Astrocyte (in vitro differentiated cells and primary cell): ENCODE data around the gene TSPEAR. TPM values are rescaled to one million over a fixed set of nuclear protein-coding genes. Genes with fewer than 3 reads are reported as not detected.
A peak's percentile ranks its signal among the peaks of the same experiment; 100 is the strongest.

Experiments used
- DNase-seq: peaks from one replicate; pipeline ENCODE4 v3.0.0-alpha.2; 2010; ENCODE audit warnings: low read depth
- FAIRE-seq: peaks from 2 replicates; lab custom pipeline; 2011; peaks lifted over from hg19 to GRCh38; lab: Jason Lieb, UNC
- H2AFZ ChIP-seq: 2 replicates; pipeline ENCODE4 v1.6.0; 2012; ENCODE audit warnings: low read depth, low read length, inconsistent platforms
- H3K27ac ChIP-seq: 2 replicates; pipeline ENCODE4 v1.5.1; 2011; ENCODE audit warnings: low read depth, low read length, inconsistent platforms
- H3K27me3 ChIP-seq: 2 replicates; pipeline ENCODE4 v1.6.0; 2011; ENCODE audit warnings: low read length, inconsistent platforms; ENCODE audit not compliant: insufficient read depth
- H3K36me3 ChIP-seq: 2 replicates; pipeline ENCODE4 v1.5.1; 2011; ENCODE audit warnings: low read length, inconsistent platforms; ENCODE audit not compliant: insufficient read depth
- H3K4me1 ChIP-seq: 2 replicates; pipeline ENCODE4 v1.5.1; 2011; ENCODE audit warnings: low read length, inconsistent platforms; ENCODE audit not compliant: insufficient read depth
- H3K4me2 ChIP-seq: 2 replicates; pipeline ENCODE4 v1.6.0; 2012; ENCODE audit warnings: low read length, inconsistent platforms
- H3K4me3 ChIP-seq: 2 replicates; pipeline ENCODE4 v1.5.1; 2011; ENCODE audit warnings: low read depth, mild to moderate bottlenecking, low read length, inconsistent platforms; ENCODE audit not compliant: insufficient read depth
- H3K79me2 ChIP-seq: 2 replicates; pipeline ENCODE4 v1.6.0; 2012; ENCODE audit warnings: mild to moderate bottlenecking, low read length, inconsistent platforms; ENCODE audit not compliant: insufficient read depth
- H3K9ac ChIP-seq: 2 replicates; pipeline ENCODE4 v1.6.0; 2012; ENCODE audit warnings: mild to moderate bottlenecking, low read length, inconsistent platforms
- H3K9me3 ChIP-seq: 2 replicates; pipeline ENCODE4 v1.5.1; 2012; ENCODE audit warnings: low read depth, mild to moderate bottlenecking, low read length, inconsistent platforms; ENCODE audit not compliant: insufficient read depth
- H4K20me1 ChIP-seq: 2 replicates; pipeline ENCODE4 v1.6.0; 2012; ENCODE audit warnings: low read length, inconsistent platforms; ENCODE audit not compliant: insufficient read depth
- H3K27ac Mint-ChIP-seq: one replicate; pipeline ENCODE4 v1.8.0; 2021; ENCODE audit warnings: mild to moderate bottlenecking, mixed read lengths; ENCODE audit not compliant: unreplicated experiment
- H3K27me3 Mint-ChIP-seq: one replicate; pipeline ENCODE4 v1.8.0; 2021; ENCODE audit warnings: low read depth, mixed read lengths; ENCODE audit not compliant: unreplicated experiment
- H3K36me3 Mint-ChIP-seq: one replicate; pipeline ENCODE4 v1.8.0; 2021; ENCODE audit warnings: low read depth, mixed read lengths; ENCODE audit not compliant: unreplicated experiment
- H3K4me1 Mint-ChIP-seq: one replicate; pipeline ENCODE4 v1.8.0; 2021; ENCODE audit warnings: low read depth, mixed read lengths; ENCODE audit not compliant: unreplicated experiment
- H3K4me3 Mint-ChIP-seq: one replicate; pipeline ENCODE4 v1.8.0; 2021; ENCODE audit warnings: mild to moderate bottlenecking, moderate library complexity, mixed read lengths; ENCODE audit not compliant: unreplicated experiment
- H3K9me3 Mint-ChIP-seq: one replicate; pipeline ENCODE4 v1.8.0; 2021; ENCODE audit warnings: mild to moderate bottlenecking, mixed read lengths; ENCODE audit not compliant: unreplicated experiment
- CTCF ChIP-seq: IDR thresholded peaks from 2 replicates; pipeline ENCODE4 v1.5.1; 2011; ENCODE audit warnings: low read depth, mild to moderate bottlenecking, inconsistent platforms, low read length, moderate library complexity; ENCODE audit not compliant: insufficient read depth
- EZH2 ChIP-seq: IDR thresholded peaks from 2 replicates; pipeline ENCODE4 v1.6.1; 2012; ENCODE audit warnings: mild to moderate bottlenecking, low read length, inconsistent platforms; ENCODE audit not compliant: insufficient read depth
- total RNA-seq: library from RNA; stranded (reverse); gene quantifications from 2 replicates; pipeline ENCODE4 v1.2.1, GENCODE V29; 2021

TSPEAR gene
- total RNA-seq, 1 donor from 2014 or later = not detected

- Histone ChIP-seq H3K4me3 (no peak overlapping the region), H3K9ac (no peak overlapping the region), H3K4me2 (no peak overlapping the region), H3K36me3 (no peaks in the 10 kb centered on the region), H3K27ac (no peak overlapping the region), H3K4me1 (no peaks in the 10 kb centered on the region), H3K27me3 (peaks cover 2% of the 10 kb centered on the region), H3K9me3 (no peaks in the 10 kb centered on the region), H3K79me2 (no peaks in the 10 kb centered on the region), H4K20me1 (no peaks in the 10 kb centered on the region), H2AFZ (no peak overlapping the region)
- no peak for DNase-seq
- peaks cover 47% of the 10 kb centered on the region for H3K27me3 Mint-ChIP-seq
- no peak for FAIRE-seq
- peaks cover 3% of the 10 kb centered on the region for H3K36me3 Mint-ChIP-seq
- no peak overlapping the region for H3K27ac Mint-ChIP-seq
- H3K4me1 Mint-ChIP-seq = peaks cover 2% of the 10 kb centered on the region
- TF ChIP-seq CTCF (no peak), EZH2 (no peak)
- H3K9me3 Mint-ChIP-seq = no peaks in the 10 kb centered on the region
- H3K4me3 Mint-ChIP-seq = no peak overlapping the region
Observed at GRCh38 chr21:44511938-44512275, 199.5 kb downstream of the TSPEAR start.

GRCh38 chr21:44511219-44511937 lies 200.0 kb downstream of the TSPEAR start:
- FAIRE-seq (no peak), DNase-seq (no peak)
- peaks cover 2% of the 10 kb centered on the region for H3K4me1 Mint-ChIP-seq
- no peaks in the 10 kb centered on the region for H3K36me3 ChIP-seq
- H3K27ac ChIP-seq = no peak overlapping the region
- H4K20me1 ChIP-seq = no peaks in the 10 kb centered on the region
- no peak overlapping the region for H3K4me3 ChIP-seq
- peaks cover 2% of the 10 kb centered on the region for H3K27me3 ChIP-seq
- H3K36me3 Mint-ChIP-seq = peaks cover 3% of the 10 kb centered on the region
- no peak overlapping the region for H3K9ac ChIP-seq
- no peaks in the 10 kb centered on the region for H3K9me3 ChIP-seq
- no peak overlapping the region for H3K4me3 Mint-ChIP-seq
- H3K4me1 ChIP-seq = no peaks in the 10 kb centered on the region
- H3K79me2 ChIP-seq = no peaks in the 10 kb centered on the region
- H3K4me2 ChIP-seq = no peak overlapping the region
- no peaks in the 10 kb centered on the region for H3K9me3 Mint-ChIP-seq
- no peak overlapping the region for H3K27ac Mint-ChIP-seq
- H2AFZ ChIP-seq = no peak overlapping the region
- peaks cover 47% of the 10 kb centered on the region for H3K27me3 Mint-ChIP-seq
- no peak for TF ChIP-seq CTCF
- TF ChIP-seq EZH2 = no peak

DNA sequence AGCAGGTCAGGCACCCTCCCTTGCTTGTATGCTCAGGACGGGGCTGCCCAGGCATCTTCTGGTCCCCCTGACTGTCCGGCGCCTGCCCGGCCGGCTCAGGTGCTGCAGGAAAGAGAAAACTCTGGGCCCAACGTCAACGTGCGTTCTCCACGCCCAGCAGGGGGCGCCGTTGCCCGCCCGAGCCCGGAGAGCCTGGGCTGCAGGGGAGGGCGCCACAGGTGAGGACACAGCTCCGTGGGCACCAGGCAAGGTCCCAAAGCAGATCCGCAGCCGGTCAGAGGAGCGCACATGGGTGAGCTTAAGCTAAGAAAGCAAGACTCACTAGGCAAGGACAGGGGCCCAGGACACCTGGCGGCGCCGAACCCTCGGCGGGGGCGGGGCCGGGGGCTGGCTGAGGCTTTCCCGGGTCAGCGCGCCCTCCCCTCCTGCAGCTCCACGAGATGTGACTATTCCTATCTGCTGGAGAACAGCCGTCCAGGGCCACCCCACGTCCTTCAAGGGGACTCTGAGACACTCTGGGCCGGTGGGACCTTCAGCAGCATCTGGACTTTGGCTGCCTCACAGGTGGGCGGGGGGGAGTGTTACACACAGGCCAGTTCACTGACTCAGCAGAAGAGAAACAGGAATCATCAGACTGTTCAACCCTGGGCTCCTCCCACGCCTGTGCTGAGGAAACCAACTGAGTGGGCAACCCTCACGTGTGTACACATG lies 200.7 kb downstream of the TSPEAR start:
- peaks cover 2% of the 10 kb centered on the region for H3K27me3 ChIP-seq
- no peak for FAIRE-seq
- H3K36me3 ChIP-seq = no peaks in the 10 kb centered on the region
- H3K9me3 Mint-ChIP-seq = no peaks in the 10 kb centered on the region
- DNase-seq = no peak
- H3K27ac ChIP-seq = no peak overlapping the region
- H3K4me3 Mint-ChIP-seq = no peak overlapping the region
- peaks cover 2% of the 10 kb centered on the region for H3K4me1 Mint-ChIP-seq
- no peak overlapping the region for H2AFZ ChIP-seq
- H3K36me3 Mint-ChIP-seq = peaks cover 3% of the 10 kb centered on the region
- H3K27me3 Mint-ChIP-seq = peaks cover 44% of the 10 kb centered on the region
- no peaks in the 10 kb centered on the region for H3K4me1 ChIP-seq
- H3K9ac ChIP-seq = no peak overlapping the region
- H3K4me2 ChIP-seq = peak overlapping the region; percentile 22
- no peaks in the 10 kb centered on the region for H3K79me2 ChIP-seq
- TF ChIP-seq EZH2 = no peak
- peak; percentile 40 for TF ChIP-seq CTCF
- H3K9me3 ChIP-seq = no peaks in the 10 kb centered on the region
- no peak overlapping the region for H3K4me3 ChIP-seq
- no peak overlapping the region for H3K27ac Mint-ChIP-seq
- H4K20me1 ChIP-seq = no peaks in the 10 kb centered on the region
